IPS-20b (cell line): Measurements from ENCODE around the gene UGT1A9.

Experiments
- H3K27ac ChIP-seq: one replicate; pipeline ENCODE4 v1.5.1; 2013; ENCODE audit warnings: low read length
- H3K27me3 ChIP-seq: 2 replicates; pipeline ENCODE4 v1.6.1; 2013; ENCODE audit warnings: mild to moderate bottlenecking, low read length, inconsistent platforms; ENCODE audit not compliant: insufficient read depth
- H3K36me3 ChIP-seq: 2 replicates; pipeline ENCODE4 v1.6.1; 2013; ENCODE audit warnings: low read depth, mild to moderate bottlenecking, inconsistent platforms, low read length, moderate library complexity; ENCODE audit not compliant: insufficient read depth
- H3K4me1 ChIP-seq: 2 replicates; pipeline ENCODE4 v1.6.1; 2013; ENCODE audit warnings: mild to moderate bottlenecking, control low read depth, inconsistent platforms, low read length, moderate library complexity; ENCODE audit not compliant: insufficient read depth
- H3K4me3 ChIP-seq: 2 replicates; pipeline ENCODE4 v1.5.1; 2013; ENCODE audit warnings: mild to moderate bottlenecking, low read length, inconsistent platforms
- H3K9ac ChIP-seq: 2 replicates; pipeline ENCODE4 v1.6.1; 2013; ENCODE audit warnings: low read depth, mild to moderate bottlenecking, inconsistent platforms, low read length, moderate library complexity
- H3K9me3 ChIP-seq: 2 replicates; pipeline ENCODE4 v1.6.1; 2013; ENCODE audit warnings: mild to moderate bottlenecking, low read depth, low read length, inconsistent platforms; ENCODE audit not compliant: insufficient read depth

The UGT1A9 gene

DNA sequence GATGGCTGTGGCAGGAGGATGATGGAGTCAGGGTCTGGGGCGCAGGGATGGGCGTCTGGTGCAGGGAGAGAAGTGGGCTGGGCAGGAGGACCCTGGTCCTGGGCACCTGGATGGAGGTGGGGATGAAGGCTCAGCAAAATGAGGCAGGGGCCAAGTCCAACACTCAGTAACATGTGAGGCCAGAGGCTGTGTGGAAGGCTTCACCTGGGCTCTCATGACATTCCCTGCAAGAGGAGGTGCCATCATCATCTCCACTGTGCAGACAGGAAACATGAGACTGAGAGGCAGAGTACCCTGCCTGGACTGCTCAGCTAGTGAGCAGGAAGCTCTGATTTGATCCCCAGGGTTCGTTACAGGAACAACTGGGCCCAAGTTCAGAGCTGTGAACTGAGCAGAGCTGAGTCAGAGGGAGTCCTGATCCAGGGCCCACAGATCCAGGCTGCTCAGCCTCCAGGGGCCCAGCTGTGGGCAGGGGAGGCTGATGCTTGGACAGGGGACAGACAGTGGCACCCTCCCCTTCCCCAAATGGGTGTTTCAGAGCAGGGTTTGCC is 145.7 kb downstream of the UGT1A9 start:
- Histone ChIP-seq H3K9ac (no peak overlapping the region), H3K4me3 (no peak overlapping the region), H3K27ac (no peak overlapping the region), H3K27me3 (no peaks in the 10 kb centered on the region), H3K36me3 (no peaks in the 10 kb centered on the region), H3K4me1 (no peaks in the 10 kb centered on the region), H3K9me3 (no peaks in the 10 kb centered on the region)

DNA sequence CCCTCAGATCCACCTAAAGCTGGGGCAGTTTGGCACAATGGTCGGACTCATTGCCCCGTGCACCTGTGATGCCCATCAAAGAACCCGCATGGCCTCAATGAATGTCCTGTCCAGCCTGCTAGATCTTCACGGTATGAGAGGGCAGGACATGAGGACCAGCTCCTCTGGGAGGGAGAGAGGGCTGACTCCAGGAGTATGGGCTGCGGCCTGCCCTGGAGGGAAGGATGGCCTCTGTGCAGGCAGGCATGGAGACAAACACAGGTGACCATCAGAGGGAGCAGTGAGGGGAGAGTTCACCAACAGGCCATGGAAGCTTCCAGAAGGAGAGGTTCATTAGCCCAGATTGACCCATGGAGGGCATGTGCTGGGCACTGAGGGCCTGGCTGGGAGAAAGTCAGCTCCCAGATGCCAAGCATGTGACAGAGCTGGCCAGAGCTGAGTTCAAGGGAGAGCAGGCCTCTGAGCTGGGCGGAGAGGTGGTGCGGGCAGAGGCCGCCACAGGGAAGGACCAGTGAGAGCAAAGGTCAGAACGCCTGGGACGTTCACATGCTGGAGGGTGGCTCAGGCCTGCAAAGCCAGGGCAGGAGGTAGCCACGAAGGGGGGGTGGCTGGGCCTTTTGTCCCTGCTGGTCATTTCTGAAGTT is 146.4 kb downstream of the UGT1A9 start:
- no peak overlapping the region for H3K27ac ChIP-seq
- H3K4me1 ChIP-seq: no peaks in the 10 kb centered on the region
- no peak overlapping the region for H3K9ac ChIP-seq
- no peak overlapping the region for H3K4me3 ChIP-seq
- H3K27me3 ChIP-seq: no peaks in the 10 kb centered on the region
- no peaks in the 10 kb centered on the region for H3K36me3 ChIP-seq
- no peaks in the 10 kb centered on the region for H3K9me3 ChIP-seq

DNA sequence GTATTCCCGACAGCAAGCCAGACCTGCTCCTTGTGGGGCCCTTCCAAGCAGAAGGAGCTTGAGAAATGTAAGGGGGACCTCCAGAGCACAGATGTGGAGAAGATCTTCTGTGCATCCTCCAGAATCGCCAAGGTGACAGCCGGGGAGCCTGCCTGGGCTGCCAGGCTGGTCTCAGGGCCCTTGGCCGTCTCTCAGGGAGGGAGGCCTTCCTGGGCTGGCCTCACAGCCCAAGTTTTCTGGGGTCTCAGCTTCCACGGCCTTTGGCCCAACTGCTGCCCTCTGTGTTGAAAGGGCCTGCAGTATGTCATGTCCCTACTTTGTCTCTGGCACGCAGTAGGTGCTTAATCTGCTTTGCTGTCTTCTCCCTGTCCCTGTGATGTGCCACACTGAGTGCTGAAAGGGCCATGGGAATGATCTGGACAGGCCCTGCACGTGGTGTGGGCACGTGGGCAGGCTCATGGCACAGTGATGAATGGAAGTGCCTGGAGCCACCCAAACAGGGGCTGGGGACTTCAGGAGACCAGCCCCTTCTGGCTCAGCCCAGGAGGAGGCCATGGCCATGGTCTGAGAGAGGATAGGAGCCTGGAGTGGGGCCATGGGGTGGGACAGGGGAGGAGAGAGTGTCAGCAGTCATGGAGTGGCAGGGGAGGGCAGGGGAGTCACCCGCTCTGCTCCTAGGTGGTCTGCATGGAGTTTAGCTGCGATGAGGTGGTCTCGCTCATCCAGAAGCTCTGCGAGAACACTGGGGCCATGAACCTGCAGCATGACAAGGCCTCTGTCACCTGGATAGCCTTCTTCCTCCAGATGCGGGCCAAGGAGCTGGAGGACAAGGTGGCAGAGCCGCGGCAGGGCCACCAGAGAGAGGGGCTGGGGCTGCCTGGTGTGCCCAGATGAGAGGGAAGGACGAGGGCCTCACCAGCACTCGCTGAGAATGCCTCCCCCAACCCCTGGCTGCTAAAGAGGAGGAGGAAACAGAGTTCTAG is 147.2 kb downstream of the UGT1A9 start:
- Histone ChIP-seq H3K4me3 (no peak overlapping the region), H3K4me1 (no peaks in the 10 kb centered on the region), H3K27me3 (no peaks in the 10 kb centered on the region), H3K9me3 (no peaks in the 10 kb centered on the region), H3K9ac (no peak overlapping the region), H3K27ac (no peak overlapping the region), H3K36me3 (no peaks in the 10 kb centered on the region)

DNA sequence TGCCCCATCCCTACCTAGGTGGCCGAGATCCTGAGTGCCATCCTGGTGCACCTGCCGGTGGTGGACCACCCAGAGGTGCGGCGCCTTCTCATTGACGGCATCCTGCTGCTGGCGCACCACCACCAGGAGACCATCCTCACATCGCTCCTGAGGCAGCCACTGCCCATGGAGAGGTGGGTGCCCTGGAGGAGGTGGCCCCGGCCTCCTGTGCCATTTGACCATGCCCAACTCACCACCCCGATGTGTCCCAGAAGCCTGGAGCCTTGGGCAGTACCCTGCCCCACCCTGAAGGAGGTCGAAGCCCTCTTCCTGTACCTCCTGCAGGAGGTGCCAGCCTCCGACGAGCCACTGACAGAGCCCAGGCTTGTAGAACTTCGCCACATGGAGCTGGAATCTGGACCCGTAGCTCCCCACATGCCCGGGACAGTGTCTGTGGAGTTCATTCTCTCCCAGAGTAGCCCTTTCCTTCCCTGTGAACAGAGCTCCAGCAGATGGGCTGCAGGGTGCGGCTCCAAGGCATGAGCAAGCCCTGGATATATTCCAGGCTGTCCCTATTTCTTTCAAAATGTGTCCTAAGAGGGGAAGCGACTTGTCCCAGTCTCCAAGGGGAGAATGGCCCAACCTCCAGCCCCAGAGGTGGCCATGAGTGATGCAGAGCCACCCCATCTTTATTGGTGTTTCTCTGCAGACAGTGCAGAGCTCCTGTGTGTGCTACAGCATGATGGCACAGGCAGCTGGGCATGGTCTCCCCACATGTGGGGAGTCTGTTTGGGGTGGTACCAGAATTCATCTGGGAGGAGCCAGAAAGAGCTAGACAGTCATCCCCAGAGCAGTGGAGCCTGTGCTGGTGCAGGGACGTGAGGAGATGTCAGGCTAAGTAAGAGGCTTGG is 148.4 kb downstream of the UGT1A9 start:
- H3K9ac ChIP-seq: no peak overlapping the region
- H3K4me1 ChIP-seq: no peaks in the 10 kb centered on the region
- no peak overlapping the region for H3K27ac ChIP-seq
- no peaks in the 10 kb centered on the region for H3K27me3 ChIP-seq
- H3K4me3 ChIP-seq: no peak overlapping the region
- no peaks in the 10 kb centered on the region for H3K9me3 ChIP-seq
- H3K36me3 ChIP-seq: no peaks in the 10 kb centered on the region

DNA sequence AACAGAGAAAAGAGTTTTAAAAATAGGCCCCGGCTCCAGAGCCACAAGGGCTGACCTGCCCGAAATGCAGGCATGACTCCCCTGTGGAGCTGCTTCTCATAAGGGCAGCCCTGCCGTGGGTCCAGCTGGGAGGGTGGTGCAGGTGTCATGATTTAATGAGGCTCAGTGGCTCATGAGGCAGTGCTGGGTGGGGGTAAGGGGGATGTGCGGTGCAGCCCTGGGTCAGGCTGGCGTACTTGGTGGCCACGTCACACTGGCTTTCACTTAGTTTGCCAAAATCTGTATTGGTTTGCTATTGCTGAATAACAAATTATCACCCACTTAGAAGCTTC is 149.0 kb downstream of the UGT1A9 start:
- Histone ChIP-seq H3K27me3 (no peaks in the 10 kb centered on the region), H3K4me3 (no peak overlapping the region), H3K9ac (no peak overlapping the region), H3K9me3 (no peaks in the 10 kb centered on the region), H3K36me3 (no peaks in the 10 kb centered on the region), H3K4me1 (no peaks in the 10 kb centered on the region), H3K27ac (no peak overlapping the region)

DNA sequence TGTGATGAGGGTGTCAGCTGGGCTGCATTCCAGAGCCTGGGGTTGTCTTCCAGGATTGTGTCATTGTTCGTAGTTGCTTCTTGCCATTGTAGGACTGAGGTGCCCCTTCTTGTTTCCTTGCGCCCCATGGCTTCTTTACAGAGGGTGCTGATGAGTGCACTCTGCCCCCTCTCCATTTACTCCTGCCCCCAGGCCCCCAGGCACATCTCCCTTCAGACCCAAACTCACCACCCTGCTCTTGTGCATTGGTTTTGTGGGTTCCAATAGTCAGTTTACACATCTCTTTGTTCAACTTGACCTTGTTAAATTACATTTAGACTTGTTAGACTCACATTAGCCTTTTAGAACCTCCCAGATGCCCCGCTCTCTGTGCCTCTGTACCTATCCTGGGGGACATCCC is 149.5 kb downstream of the UGT1A9 start:
- Histone ChIP-seq H3K9me3 (no peaks in the 10 kb centered on the region), H3K9ac (no peak overlapping the region), H3K36me3 (no peaks in the 10 kb centered on the region), H3K27me3 (no peaks in the 10 kb centered on the region), H3K4me1 (no peaks in the 10 kb centered on the region), H3K27ac (no peak overlapping the region), H3K4me3 (no peak overlapping the region)

DNA sequence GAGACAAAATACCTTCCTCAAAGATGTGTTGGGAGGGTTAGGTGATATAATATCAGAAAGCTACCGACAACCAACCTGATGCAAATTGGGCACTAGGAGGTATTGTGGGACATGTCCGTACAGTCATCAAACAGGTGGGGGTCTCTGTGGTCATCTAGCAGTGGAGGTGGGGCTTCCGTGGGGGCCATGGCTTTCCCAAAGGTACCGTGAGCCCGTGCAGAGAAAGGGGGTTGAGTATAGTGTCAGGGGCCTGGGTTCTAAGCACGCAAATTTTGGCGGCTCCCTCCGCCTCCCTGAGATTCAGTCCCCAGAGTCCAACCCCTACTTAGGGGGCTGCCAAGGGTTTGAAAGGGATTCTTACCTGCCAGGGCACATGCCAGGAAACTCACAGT is 150.0 kb downstream of the UGT1A9 start:
- H3K27ac ChIP-seq: no peak overlapping the region
- no peaks in the 10 kb centered on the region for H3K4me1 ChIP-seq
- H3K27me3 ChIP-seq: no peaks in the 10 kb centered on the region
- H3K36me3 ChIP-seq: no peaks in the 10 kb centered on the region
- no peak overlapping the region for H3K4me3 ChIP-seq
- H3K9ac ChIP-seq: no peak overlapping the region
- no peaks in the 10 kb centered on the region for H3K9me3 ChIP-seq

DNA sequence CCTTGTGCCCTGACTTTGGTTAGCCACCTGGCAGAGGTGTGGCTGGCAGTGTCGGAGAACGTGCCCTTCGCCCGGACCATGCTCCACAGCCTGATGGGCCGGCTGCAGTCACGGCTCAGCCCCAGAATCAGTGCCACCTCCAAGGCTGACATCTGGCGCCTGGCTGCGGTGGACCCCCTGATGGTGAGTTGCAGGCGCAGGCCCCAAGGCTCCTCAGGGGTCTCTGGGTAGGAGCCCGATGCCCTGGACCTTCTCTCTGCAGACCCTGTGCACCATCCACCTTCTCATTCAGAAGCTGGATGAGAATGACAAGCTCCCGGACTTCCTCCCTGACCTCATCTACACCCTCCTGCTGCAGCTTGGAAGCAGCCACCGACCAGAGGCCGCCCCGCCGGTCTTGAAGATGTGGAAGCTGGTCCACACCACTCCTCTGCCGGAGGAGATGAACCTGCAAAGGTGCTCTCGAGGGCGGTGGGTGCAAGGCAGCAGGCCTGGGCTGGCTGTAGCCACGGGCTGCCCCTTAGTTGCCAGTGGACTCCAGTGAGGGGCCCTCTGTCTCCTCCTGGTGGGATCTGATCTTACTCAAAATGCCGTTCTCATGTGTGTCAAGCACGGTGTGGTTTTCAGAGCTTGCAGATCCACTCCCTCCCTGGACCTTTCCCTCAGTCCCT is 150.5 kb downstream of the UGT1A9 start:
- Histone ChIP-seq H3K36me3 (no peaks in the 10 kb centered on the region), H3K27me3 (no peaks in the 10 kb centered on the region), H3K9me3 (no peaks in the 10 kb centered on the region), H3K4me3 (no peak overlapping the region), H3K4me1 (no peaks in the 10 kb centered on the region), H3K9ac (no peak overlapping the region), H3K27ac (no peak overlapping the region)
